Kidney (tissue), 14 donors: Measurements from ENCODE around the gene P2RY2. TPM values are rescaled to one million over a fixed set of nuclear protein-coding genes. Genes with fewer than 3 reads are reported as not detected.
A peak's percentile ranks its signal among the peaks of the same experiment; 100 is the strongest.

ENCODE experiments used
- DNase-seq, 5 donors: peaks; one replicate each; pipeline ENCODE4 v3.0.0-alpha.2; 2013 to 2020
- FAIRE-seq: peaks from 2 replicates; lab custom pipeline; 2012; peaks lifted over from hg19 to GRCh38; lab: Jason Lieb, UNC
- H3K27ac ChIP-seq, 2 donors: one replicate each; pipeline ENCODE4 v1.7.0; 2013; ENCODE audit warnings: low read depth in 2 of 2, low read length in 2 of 2, inconsistent platforms in 1 of 2
- H3K27me3 ChIP-seq: one replicate; pipeline ENCODE4 v1.7.1; 2013; ENCODE audit warnings: low read length, inconsistent platforms; ENCODE audit not compliant: control insufficient read depth, insufficient read depth
- H3K36me3 ChIP-seq, 3 donors: one replicate each; pipeline versions ENCODE4 v1.7.0 to v1.7.1; 2013; ENCODE audit warnings: low read length in 3 of 3, control low read depth in 1 of 3, inconsistent platforms in 1 of 3; ENCODE audit not compliant: insufficient read depth in 3 of 3, control insufficient read depth in 2 of 3
- H3K4me1 ChIP-seq, 3 donors: one replicate each; pipeline versions ENCODE4 v1.7.0 to v1.7.1; 2013; ENCODE audit warnings: low read length in 3 of 3, inconsistent platforms in 1 of 3, low read depth in 1 of 3; ENCODE audit not compliant: control insufficient read depth in 2 of 3, insufficient read depth in 2 of 3
- H3K4me3 ChIP-seq, 3 donors: one replicate each; pipeline versions ENCODE4 v1.7.0 to v1.8.1; 2013; ENCODE audit warnings: low read length in 3 of 3, control low read depth in 1 of 3, inconsistent platforms in 1 of 3
- H3K9ac ChIP-seq, 3 donors: one replicate each; pipeline versions ENCODE4 v1.7.0 to v1.7.1; 2013; ENCODE audit warnings: low read length in 3 of 3, control low read depth in 1 of 3, inconsistent platforms in 1 of 3
- H3K9me3 ChIP-seq, 3 donors: one replicate each; pipeline versions ENCODE4 v1.7.0 to v1.7.1; 2013; ENCODE audit warnings: low read length in 3 of 3, control low read depth in 1 of 3, inconsistent platforms in 1 of 3; ENCODE audit not compliant: control insufficient read depth in 2 of 3, insufficient read depth in 1 of 3
- CTCF ChIP-seq: IDR thresholded peaks from 3 replicates; pipeline ENCODE4 v1.5.1; 2012; ENCODE audit warnings: mild to moderate bottlenecking, moderate library complexity, borderline replicate concordance; ENCODE audit not compliant: insufficient read depth; ENCODE audit errors: extremely low read depth
- intact Hi-C: fragments of 100-400 bp; cut with DNase I; formaldehyde crosslinking; loops from one replicate; pipeline ENCODE4 v1.11.1; 2022
- polyA plus RNA-seq: library from polyadenylated mRNA; stranded (reverse); fragments of 350-450 nt; fragmentation: Illumina TruSeq; extraction: RNeasy Lipid Tissue Mini Kit (QIAGEN cat#74804); gene quantifications from one replicate; pipeline ENCODE4 v1.2.3, GENCODE V29; 2014; ENCODE audit warnings: low read depth, low replicate concordance; ENCODE audit not compliant: insufficient read depth
- total RNA-seq: library from RNA; stranded (reverse); fragmentation: NEBNext Ultra II Directional; extraction: Animal tissue kit (Norgen Biotek cat#: 25700); gene quantifications from one replicate; pipeline ENCODE4 v1.2.1, GENCODE V29; 2021
- donor health status: control.
- donor health status: control.
- donor health status: control.
- donor health status: control.
- donor health status: control.
- donor health status: DM: yes; HTN: yes; CAD: no.
- donor health status: Normal renal cell carcinoma (clear cell type).

The P2RY2 gene
- total and polyA plus RNA-seq, 2 donors from 2014 or later = 1.3 to 9.7 TPM

GRCh38 chr11:73176874-73177155, 41.3 kb upstream of the P2RY2 start:
- no peak for TF ChIP-seq CTCF
- no peaks in the 10 kb centered on the region for H3K27me3 ChIP-seq
- H3K4me1 ChIP-seq = peaks cover 2 to 13% (median 13%) of the 10 kb centered on the region in 3 donors
- H3K4me3 ChIP-seq = no peak overlapping the region
- DNase-seq (no peak), FAIRE-seq (no peak)
- no peak overlapping the region for H3K9ac ChIP-seq
- intact Hi-C loops = loop anchor here (5.0 to 10.0 kb wide), 2 partner anchors 345 to 452 kb away; no protein-coding TSS in a partner anchor
- H3K27ac ChIP-seq = peak overlapping the region in 1 of 2 donors; percentile 29
- no peaks in the 10 kb centered on the region for H3K36me3 ChIP-seq
- no peaks in the 10 kb centered on the region for H3K9me3 ChIP-seq

- Histone ChIP-seq H3K9me3 (no peaks in the 10 kb centered on the region), H3K27ac (peak overlapping the region in 1 of 2 donors; percentile 29), H3K36me3 (no peaks in the 10 kb centered on the region), H3K4me1 (peaks cover 2 to 13% (median 13%) of the 10 kb centered on the region in 3 donors), H3K4me3 (no peak overlapping the region), H3K27me3 (no peaks in the 10 kb centered on the region), H3K9ac (no peak overlapping the region)
- DNase-seq = no peak
- no peak for TF ChIP-seq CTCF
- intact Hi-C loops = loop anchor here (5.0 to 10.0 kb wide), 2 partner anchors 345 to 453 kb away; no protein-coding TSS in a partner anchor
- FAIRE-seq = no peak
These were observed 40.7 kb upstream of the P2RY2 start for GRCh38 chr11:73177380-73177777.

DNA sequence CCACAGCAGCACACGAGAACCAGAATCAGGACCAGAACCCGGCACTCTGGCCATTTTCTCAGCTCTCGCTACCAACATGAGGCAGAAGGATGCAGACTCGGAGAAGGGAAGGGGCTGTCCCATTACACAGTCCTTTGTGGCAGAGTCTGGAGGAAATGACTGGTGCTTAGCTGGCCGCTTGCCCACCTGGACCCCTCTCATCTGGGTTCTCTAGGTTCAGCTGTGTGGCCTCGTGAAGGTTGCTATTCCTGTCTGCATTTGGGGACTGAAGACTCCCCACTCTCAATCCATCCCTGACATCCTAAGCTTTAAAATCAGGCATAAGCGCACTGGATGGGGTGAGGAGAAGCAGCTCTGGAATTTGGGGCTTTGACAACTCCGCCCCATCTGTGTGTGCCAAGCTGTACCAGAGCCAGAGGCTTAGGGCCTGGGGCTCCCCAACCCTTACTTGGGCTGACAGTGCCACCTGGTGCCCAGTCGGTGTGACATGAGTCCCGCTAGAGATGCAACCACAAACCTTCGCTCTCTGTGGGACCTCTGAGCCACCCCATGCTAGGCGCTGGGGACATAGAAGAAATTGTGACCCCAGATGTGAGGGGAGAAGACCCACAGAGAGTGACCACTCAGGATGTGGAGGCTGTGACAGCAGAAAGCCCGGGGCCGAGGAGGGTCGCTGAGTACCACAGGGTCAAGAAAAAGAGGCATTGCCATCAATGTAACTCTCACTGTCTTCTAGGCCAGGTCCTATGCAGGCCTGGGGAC, 40.1 kb upstream of the P2RY2 start:
- intact Hi-C loops = loop anchor here (5.0 to 10.0 kb wide), 2 partner anchors 346 to 453 kb away; no protein-coding TSS in a partner anchor
- Histone ChIP-seq H3K4me1 (peaks cover 2 to 13% (median 13%) of the 10 kb centered on the region in 3 donors), H3K9me3 (no peaks in the 10 kb centered on the region), H3K27ac (peak overlapping the region in 1 of 2 donors; percentile 50), H3K27me3 (no peaks in the 10 kb centered on the region), H3K9ac (peak overlapping the region in 1 of 3 donors; percentile 27), H3K36me3 (no peaks in the 10 kb centered on the region), H3K4me3 (no peak overlapping the region)
- DNase-seq = peak; percentile 73 to 92 (median 80)
- FAIRE-seq = no peak
- peak; percentile 91 for TF ChIP-seq CTCF
